GM21576 (cell line): ENCODE measurements around the gene EXOSC2.

Experiments used
- ATAC-seq: cut with Tn5 transposase; IDR thresholded peaks from one replicate; pipeline ENCODE4 v1.9.1; 2021; ENCODE audit warnings: mild to moderate bottlenecking, moderate library complexity; ENCODE audit not compliant: unreplicated experiment

EXOSC2 gene

GRCh38 chr9:130696139-130696650, 2.6 kb downstream of the EXOSC2 start:
- no peak for ATAC-seq

DNA sequence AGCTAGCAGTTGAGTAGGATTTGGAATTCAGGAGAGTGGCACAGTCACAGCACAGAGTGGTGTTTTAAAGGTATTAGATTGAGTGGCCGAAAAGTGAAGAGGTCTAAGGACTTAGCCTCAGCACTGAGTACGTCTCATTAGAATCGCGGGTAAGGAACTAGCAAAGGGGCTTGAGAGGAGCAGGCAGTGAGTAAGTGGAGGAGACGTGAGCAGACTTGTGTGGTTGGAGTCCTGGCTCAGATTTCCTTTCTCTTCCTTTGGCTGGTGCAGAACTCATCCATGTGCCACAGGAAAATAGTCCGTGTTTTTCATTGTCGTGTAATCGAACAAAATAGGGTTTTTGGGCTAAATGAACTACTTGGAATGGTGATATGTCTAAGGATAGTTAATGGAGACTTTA, 3.4 kb downstream of the EXOSC2 start:
- ATAC-seq = no peak

- no peak for ATAC-seq
Measured at GRCh38 chr9:130698514-130698913, 4.9 kb downstream of the EXOSC2 start.

GRCh38 chr9:130699047-130699446, 5.5 kb downstream of the EXOSC2 start:
- no peak for ATAC-seq

GRCh38 chr9:130701059-130702022, 7.8 kb downstream of the EXOSC2 start:
- ATAC-seq = no peak

DNA sequence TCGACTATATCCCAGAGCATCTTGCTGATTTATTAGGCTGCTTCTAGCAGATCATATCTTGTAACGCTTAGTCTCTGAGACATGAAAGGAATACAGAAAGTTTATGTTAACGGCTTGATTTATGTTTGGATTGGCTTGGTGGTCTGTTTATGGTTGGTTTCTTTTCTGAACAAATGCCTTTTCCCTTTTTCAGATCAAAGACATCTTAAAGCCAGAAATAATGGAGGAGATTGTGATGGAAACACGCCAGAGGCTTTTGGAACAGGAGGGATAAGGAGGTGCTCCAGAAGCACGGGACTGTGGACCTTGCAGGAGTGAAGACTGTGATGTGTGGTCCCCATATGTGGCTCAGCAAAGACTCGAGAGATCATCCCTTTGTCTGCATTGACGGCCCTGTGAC, 9.9 kb downstream of the EXOSC2 start:
- no peak for ATAC-seq

DNA sequence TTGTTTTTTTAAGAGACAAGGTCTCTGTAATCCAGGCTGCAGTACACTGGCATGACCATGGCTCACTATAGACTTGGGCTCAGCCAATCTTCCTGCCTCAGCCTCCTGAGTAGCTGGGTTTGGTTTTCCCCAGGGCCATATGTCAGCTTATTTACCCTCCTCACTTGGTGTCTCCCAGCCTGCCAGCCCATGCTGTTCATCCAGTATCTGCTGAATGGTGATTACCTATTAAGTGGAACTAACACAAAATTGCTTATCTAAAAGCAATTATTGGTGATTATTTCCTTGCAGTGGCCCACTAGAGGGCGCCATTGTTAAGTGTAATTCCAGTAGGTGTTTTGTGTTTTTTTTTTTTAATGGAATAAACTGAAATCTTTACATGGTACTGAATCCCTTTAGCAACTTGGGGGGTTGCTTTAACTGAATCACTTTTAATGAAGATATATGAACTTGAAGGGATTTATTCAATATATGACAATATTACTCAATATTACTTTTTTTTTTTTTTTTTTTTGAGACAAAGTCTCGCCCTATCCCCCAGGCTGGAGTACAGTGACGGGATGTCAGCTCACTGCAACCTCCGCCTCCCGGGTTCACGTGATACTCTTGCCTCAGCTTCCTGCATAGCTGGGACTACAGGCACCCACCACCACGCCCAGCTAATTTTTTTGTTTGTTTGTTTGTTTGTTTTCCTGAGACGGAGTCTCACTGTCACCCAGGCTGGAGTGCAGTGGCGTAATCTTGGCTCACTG, 13.8 kb downstream of the EXOSC2 start:
- no peak for ATAC-seq

DNA sequence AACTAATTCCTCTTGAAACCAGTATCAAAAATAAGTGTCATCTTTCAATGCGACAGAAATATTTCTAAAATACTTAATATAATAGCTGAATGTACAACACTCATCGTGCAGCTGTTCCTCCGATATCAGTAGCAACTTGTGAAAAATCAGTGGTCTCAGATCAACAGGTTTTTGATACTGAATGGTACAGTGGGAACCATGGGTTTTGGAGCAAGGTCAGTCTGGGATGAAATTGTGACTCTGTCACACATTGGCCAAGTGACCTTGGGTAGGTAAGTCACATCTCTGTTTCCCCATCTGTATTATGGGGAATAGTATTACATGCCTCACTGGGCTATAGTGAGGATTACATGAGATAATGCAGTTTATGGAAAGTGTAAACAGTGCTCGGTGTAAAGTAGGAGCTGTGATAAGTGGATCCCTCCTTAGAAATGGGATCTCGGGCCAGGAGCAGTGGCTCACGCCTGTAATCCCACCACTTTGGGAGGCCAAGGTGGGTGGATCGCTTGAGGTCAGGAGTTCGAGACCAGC, 17.3 kb downstream of the EXOSC2 start:
- no peak for ATAC-seq

DNA sequence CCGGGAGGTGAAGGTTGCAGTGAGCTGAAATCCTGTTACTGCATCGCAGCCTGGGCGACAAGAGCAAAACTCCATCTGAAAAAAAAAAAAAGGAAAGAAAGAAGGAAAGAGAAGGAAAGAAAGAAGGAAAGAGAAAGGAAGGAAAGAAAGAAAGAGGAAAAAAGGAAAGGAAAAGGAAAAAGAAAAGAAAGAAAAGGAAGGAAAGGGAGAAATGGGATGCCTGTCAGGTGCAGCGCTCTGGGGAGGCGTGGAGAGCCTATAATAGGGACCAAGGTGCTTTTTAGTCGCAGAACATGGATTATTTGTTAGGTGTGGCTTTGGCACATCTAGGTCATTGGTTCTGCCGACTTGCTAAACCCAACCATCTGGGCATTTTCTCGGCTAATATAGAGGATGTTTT, 17.9 kb downstream of the EXOSC2 start:
- ATAC-seq = no peak

DNA sequence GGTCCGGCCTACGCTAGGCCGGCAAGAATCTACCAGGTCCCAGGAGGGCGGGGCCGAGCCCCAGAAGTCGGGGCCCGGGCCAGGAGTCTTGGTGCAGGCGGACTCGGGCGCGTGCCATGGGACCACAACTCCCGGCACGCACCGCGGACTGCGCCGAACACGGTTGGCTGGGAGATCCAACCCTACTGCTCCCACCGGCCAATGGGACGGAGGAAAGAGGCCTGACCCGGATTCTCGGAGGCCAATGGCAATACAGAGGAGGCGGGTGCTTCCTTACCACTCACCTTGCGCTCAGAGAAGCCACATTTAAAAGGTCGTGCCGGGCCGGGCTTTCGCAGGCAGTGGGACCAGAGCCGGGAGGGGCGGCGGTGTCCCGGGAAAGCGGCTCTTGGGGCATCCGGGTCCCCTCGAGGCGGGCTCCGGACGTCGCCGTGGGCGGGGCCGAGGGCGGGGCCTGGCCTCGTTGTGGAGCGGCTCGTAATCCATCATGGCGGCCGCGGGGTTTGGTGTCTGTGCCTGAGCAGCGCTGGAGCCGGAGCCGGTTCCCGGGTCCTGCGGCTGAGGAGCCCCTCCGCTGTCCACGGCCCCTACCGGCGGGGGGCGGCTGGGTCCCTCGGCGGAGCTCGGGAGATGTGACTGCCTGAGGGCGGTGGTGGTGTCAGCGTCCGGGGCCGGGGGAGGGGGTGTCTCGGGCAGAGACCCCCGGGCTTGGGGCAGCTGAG, 19.1 kb downstream of the EXOSC2 start:
- peak; percentile 94 for ATAC-seq

- ATAC-seq = no peak
Measured at GRCh38 chr9:130713286-130713960, 19.8 kb downstream of the EXOSC2 start.

- ATAC-seq = no peak
Measured at GRCh38 chr9:130714586-130715110, 21.1 kb downstream of the EXOSC2 start.

- no peak for ATAC-seq
Measured at GRCh38 chr9:130715270-130715669, 21.7 kb downstream of the EXOSC2 start.

DNA sequence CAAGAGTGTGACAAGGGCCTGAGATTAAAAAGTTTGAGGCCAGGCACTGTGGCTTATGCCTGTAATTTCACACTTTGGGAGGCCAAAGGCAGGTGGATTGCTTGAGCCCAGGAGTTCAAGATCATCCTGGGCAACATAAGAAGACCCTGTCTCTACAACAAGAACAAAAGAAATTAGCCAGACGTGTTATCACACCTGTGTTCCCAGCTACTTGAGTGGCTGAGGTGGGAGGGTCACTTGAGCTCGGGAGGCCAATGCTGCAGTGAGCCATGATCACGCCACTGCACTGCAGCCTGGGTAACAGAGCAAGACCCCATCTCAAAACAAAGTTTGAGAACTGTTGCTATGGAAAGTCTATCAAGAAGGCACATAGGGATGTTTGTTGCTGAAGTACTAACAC, 25.0 kb downstream of the EXOSC2 start:
- no peak for ATAC-seq

- no peak for ATAC-seq
Measured at GRCh38 chr9:130720762-130721161, 27.2 kb downstream of the EXOSC2 start.

- ATAC-seq = no peak
Measured at GRCh38 chr9:130728721-130729120, 35.1 kb downstream of the EXOSC2 start.

GRCh38 chr9:130729145-130729544, 35.6 kb downstream of the EXOSC2 start:
- no peak for ATAC-seq

- ATAC-seq = no peak
Measured at GRCh38 chr9:130731355-130731754, 37.8 kb downstream of the EXOSC2 start.

GRCh38 chr9:130732136-130732535, 38.6 kb downstream of the EXOSC2 start:
- ATAC-seq = no peak

DNA sequence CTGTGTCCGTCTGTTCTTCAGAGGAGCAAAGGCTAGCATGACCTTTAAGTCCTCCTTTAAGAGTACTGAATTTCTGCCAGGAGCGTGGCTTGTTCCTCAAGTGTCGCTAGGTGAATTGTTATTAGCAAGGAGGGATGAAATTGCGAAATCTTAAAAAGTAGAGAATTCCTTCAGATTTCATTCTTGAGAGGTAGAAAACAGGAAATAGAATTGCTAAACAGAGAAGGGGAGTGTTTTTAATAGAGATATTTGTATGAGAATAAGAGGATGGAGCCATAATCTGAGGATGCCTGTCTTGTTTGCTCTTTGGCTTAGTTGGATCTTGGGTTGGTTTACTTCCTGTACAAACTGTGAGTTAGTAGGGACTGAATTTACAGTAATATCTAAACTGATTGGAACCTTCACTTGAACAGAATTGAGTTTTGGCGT, 39.2 kb downstream of the EXOSC2 start:
- ATAC-seq = no peak
